SH-SY5Y (cell line): ENCODE results near the gene DRICH1.

Experiments used
- GATA2 ChIP-seq: IDR thresholded peaks from 2 replicates; pipeline ENCODE4 v1.6.1; 2011; ENCODE audit warnings: mild to moderate bottlenecking, low read depth, low read length
- GATA3 ChIP-seq: IDR thresholded peaks from 2 replicates; pipeline ENCODE4 v1.6.1; 2011; ENCODE audit warnings: low read depth, mild to moderate bottlenecking, low read length, moderate library complexity

DNA sequence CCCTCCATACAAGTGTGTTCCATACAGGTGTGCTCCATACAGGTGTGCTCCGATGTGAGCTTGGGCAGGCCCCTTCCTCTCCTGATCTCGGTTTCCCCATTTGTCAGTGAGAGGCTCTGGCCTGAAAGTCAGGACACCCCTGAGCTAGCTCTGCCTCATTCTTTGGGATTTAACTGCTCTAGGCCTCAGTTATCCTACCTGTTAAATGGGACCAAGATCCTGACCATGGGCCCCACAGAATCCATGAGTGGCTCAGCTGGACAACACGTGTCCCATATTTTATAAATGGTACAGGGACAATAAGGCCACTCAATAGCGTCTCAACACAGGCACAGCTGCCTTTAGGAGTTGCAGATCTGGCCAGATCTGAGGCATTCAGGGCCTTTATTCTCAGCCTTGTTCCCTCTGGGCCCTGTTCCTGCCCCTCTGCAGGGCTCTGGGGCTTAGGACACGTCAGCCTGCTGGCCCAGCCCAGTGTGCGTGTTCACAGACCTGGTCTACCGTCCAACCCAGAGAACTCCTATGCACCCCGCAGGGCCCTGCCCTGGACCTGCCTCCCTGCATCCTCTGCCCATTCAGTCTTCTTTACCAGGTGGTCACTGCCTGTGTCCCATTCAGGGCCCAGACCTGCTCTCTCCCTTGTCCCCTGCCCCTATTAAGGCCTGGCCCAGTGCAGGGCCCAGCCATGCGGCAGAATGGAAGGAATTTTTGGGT lies 33.2 kb downstream of the DRICH1 start:
- no peak for TF ChIP-seq GATA2
- no peak for TF ChIP-seq GATA3
